ENCODE data around the gene EIF4H.

EIF4H gene

DNA sequence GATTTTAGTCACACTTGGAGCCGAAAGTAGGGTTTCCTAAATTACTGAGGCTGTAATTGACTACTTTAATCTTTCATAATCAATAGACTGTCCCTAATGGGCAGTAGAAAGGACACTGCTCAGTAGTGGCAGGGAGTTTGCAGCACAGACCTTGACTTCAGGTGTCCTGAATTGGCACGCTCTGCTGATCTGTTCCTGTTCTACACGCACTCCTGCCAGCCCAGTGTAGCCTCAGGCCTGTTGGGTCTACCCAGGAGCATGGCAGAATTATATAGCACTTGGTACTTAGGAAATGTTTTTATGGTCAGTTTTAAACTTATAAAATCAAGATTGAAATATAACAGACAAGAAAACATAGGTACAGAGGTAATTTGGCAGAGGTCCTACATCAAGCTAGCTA lies 9.0 kb downstream of the EIF4H start:
- no peak for TF ChIP-seq SPI1 (IDR thresholded peaks at IDR 0.05; ENCODE audit: borderline replicate concordance, low read depth)
- TF ChIP-seq, protein P1, sequence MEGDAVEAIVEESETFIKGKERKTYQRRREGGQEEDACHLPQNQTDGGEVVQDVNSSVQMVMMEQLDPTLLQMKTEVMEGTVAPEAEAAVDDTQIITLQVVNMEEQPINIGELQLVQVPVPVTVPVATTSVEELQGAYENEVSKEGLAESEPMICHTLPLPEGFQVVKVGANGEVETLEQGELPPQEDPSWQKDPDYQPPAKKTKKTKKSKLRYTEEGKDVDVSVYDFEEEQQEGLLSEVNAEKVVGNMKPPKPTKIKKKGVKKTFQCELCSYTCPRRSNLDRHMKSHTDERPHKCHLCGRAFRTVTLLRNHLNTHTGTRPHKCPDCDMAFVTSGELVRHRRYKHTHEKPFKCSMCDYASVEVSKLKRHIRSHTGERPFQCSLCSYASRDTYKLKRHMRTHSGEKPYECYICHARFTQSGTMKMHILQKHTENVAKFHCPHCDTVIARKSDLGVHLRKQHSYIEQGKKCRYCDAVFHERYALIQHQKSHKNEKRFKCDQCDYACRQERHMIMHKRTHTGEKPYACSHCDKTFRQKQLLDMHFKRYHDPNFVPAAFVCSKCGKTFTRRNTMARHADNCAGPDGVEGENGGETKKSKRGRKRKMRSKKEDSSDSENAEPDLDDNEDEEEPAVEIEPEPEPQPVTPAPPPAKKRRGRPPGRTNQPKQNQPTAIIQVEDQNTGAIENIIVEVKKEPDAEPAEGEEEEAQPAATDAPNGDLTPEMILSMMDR (IDR thresholded peaks at IDR 0.05; ENCODE audit: insufficient read depth, low read length), result no peak
- TF ChIP-seq, protein P2, sequence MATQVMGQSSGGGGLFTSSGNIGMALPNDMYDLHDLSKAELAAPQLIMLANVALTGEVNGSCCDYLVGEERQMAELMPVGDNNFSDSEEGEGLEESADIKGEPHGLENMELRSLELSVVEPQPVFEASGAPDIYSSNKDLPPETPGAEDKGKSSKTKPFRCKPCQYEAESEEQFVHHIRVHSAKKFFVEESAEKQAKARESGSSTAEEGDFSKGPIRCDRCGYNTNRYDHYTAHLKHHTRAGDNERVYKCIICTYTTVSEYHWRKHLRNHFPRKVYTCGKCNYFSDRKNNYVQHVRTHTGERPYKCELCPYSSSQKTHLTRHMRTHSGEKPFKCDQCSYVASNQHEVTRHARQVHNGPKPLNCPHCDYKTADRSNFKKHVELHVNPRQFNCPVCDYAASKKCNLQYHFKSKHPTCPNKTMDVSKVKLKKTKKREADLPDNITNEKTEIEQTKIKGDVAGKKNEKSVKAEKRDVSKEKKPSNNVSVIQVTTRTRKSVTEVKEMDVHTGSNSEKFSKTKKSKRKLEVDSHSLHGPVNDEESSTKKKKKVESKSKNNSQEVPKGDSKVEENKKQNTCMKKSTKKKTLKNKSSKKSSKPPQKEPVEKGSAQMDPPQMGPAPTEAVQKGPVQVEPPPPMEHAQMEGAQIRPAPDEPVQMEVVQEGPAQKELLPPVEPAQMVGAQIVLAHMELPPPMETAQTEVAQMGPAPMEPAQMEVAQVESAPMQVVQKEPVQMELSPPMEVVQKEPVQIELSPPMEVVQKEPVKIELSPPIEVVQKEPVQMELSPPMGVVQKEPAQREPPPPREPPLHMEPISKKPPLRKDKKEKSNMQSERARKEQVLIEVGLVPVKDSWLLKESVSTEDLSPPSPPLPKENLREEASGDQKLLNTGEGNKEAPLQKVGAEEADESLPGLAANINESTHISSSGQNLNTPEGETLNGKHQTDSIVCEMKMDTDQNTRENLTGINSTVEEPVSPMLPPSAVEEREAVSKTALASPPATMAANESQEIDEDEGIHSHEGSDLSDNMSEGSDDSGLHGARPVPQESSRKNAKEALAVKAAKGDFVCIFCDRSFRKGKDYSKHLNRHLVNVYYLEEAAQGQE (IDR thresholded peaks at IDR 0.05; ENCODE audit: insufficient replicate concordance, low read depth), result no peak
- no peak for DNase-seq (ENCODE audit: low read depth in 1 of 2, low spot score in 1 of 2)
- no peak overlapping the region for H3K27ac ChIP-seq (replicated peaks)
- H3K4me3 ChIP-seq (replicated peaks; ENCODE audit: insufficient read depth, low read length), result no peak overlapping the region
- H3K27me3 ChIP-seq (ENCODE audit: insufficient read depth, poor library complexity, severe bottlenecking), result no peaks in the 10 kb centered on the region

DNA sequence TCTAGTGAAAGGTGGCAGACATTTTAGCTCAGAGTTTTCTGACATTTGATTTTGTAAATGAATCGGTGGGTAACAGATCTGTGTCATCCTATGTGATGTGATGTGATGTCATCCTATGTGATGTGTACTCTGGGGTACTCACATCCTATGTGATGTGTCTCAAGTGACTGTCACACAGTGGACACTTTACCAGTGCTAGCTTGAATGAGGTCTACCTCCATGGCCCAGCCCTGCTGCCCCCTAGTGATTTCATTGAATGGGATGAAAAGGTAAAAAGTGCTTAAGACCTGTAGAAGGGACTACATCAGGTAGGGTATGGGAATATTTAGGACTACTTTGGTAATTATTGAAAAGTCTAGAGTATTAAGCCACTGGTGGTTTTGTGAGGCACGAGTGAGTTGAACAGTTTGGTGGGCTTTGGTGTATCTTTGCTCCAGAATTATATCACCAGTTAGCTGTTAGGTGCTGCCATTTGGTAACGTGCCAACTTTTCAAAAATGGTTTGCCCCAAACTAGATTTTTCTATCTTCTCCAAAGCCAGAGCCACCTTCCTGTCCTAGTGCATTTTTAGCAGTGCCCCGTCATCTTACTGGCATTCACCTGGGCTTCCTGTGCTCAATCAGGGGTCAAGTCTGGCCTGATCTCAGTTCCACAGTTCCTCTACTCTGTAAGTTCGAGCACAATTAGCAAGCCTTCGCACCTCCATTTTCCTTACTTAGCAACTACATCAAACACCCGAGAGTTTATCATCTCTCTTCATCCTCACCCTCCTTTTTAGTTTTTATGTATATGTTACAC lies 9.7 kb downstream of the EIF4H start:
- no peak overlapping the region for H3K27ac ChIP-seq (replicated peaks)
- H3K27me3 ChIP-seq (ENCODE audit: insufficient read depth, poor library complexity, severe bottlenecking), result no peaks in the 10 kb centered on the region
- H3K4me3 ChIP-seq (replicated peaks; ENCODE audit: insufficient read depth, low read length), result no peak overlapping the region
- no peak for TF ChIP-seq GABPA (IDR thresholded peaks at IDR 0.05; ENCODE audit: low read depth)
- DNase-seq (ENCODE audit: low read depth in 1 of 2, low spot score in 1 of 2), result no peak

DNA sequence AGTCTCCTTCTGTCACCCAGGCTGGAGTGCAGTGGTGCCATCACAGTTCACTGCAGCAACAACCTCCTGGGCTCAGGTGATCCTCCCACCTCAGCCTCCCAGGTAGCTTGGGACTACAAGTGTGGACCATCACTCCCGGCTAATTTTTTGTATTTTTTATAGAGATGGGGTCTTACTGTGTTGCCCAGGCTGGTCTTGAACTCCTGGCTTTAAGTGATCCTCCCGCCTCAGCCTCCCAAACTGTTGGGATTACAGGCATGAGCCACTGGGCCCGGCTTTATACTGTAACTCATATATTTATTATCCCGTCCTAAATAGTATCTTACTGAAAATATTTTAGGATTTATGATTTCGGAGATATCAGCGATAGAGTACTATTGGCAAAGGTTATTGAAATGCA lies 10.9 kb downstream of the EIF4H start:
- TF ChIP-seq, protein P2 (IDR thresholded peaks at IDR 0.05; ENCODE audit: insufficient replicate concordance, low read depth), result no peak
- no peak for TF ChIP-seq POLR2AphosphoS5 (IDR thresholded peaks at IDR 0.05; ENCODE audit: low read depth)
- no peak for TF ChIP-seq GABPA (IDR thresholded peaks at IDR 0.05; ENCODE audit: low read depth)
- TF ChIP-seq, protein P1 (IDR thresholded peaks at IDR 0.05; ENCODE audit: insufficient read depth, low read length), result no peak
- TF ChIP-seq SPI1 (IDR thresholded peaks at IDR 0.05; ENCODE audit: borderline replicate concordance, low read depth), result no peak

DNA sequence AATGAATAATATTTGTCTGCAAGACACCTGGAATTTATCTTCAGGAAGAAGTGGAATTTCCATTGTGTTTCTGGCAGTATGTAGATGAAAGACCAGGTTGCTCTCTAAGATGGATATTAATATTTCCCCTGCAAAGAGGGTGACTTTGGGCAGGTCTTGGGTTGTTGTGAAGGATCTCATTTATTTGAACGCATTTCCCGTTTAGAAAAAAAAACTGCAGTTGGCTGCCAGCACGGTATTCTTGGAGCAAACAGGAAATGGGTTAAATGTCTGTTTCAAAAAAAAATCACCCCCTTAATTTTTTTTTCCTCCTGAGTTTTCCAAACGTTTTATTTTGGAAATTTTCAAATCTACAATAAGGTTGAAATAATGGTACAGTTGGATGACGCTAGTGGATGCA lies 11.5 kb downstream of the EIF4H start:
- no peak overlapping the region for H3K4me3 ChIP-seq (replicated peaks; ENCODE audit: insufficient read depth, low read length)
- H3K27me3 ChIP-seq (ENCODE audit: insufficient read depth, poor library complexity, severe bottlenecking), result no peaks in the 10 kb centered on the region
- TF ChIP-seq, protein P2 (IDR thresholded peaks at IDR 0.05; ENCODE audit: insufficient replicate concordance, low read depth), result no peak
- no peak for TF ChIP-seq SPI1 (IDR thresholded peaks at IDR 0.05; ENCODE audit: borderline replicate concordance, low read depth)
- no peak for TF ChIP-seq POLR2AphosphoS5 (IDR thresholded peaks at IDR 0.05; ENCODE audit: low read depth)
- no peak for TF ChIP-seq GABPA (IDR thresholded peaks at IDR 0.05; ENCODE audit: low read depth)
- TF ChIP-seq, protein P1 (IDR thresholded peaks at IDR 0.05; ENCODE audit: insufficient read depth, low read length), result no peak
- no peak overlapping the region for H3K27ac ChIP-seq (replicated peaks)
- DNase-seq (ENCODE audit: low read depth in 1 of 2, low spot score in 1 of 2), result no peak

More for the DNA sequence above, 10.9 kb downstream of the EIF4H start:
- Histone ChIP-seq H3K27ac (replicated peaks) (no peak overlapping the region), H3K27me3 (ENCODE audit: insufficient read depth, poor library complexity, severe bottlenecking) (no peaks in the 10 kb centered on the region), H3K4me3 (replicated peaks; ENCODE audit: insufficient read depth, low read length) (no peak overlapping the region)
- no peak for DNase-seq (ENCODE audit: low read depth in 1 of 2, low spot score in 1 of 2)

All from HL-60 (cell line).